Right kidney (tissue), 1 donor: ENCODE data around the gene FRG2C.
"Not testable (repeated sequence)": the region's sequence is repeated elsewhere in the genome, so short reads cannot be mapped to it uniquely, and the experiment has no call there.

ENCODE experiments used
- DNase-seq: peaks from one replicate; pipeline ENCODE4 v3.0.0-alpha.2; 2016

Gene FRG2C

GRCh38 chr3:75669348-75670297, 5.5 kb downstream of the FRG2C start:
- peak; percentile 71 for DNase-seq

- peak; percentile 68 for DNase-seq
These were observed 6.5 kb downstream of the FRG2C start for GRCh38 chr3:75670298-75671286.

GRCh38 chr3:75671287-75672139, 7.4 kb downstream of the FRG2C start:
- DNase-seq: peak; percentile 49

GRCh38 chr3:75672140-75672775, 8.1 kb downstream of the FRG2C start:
- peak; percentile 77 for DNase-seq

- DNase-seq: not testable (repeated sequence)
These were observed 19.8 kb downstream of the FRG2C start for GRCh38 chr3:75683965-75684364.

GRCh38 chr3:75687323-75687722, 23.2 kb downstream of the FRG2C start:
- no peak for DNase-seq

GRCh38 chr3:75692061-75692460, 27.9 kb downstream of the FRG2C start:
- no peak for DNase-seq
